ENCODE data around the gene ZNF543.
A peak's percentile ranks its signal among the peaks of the same experiment; 100 is the strongest.

ZNF543 gene

DNA sequence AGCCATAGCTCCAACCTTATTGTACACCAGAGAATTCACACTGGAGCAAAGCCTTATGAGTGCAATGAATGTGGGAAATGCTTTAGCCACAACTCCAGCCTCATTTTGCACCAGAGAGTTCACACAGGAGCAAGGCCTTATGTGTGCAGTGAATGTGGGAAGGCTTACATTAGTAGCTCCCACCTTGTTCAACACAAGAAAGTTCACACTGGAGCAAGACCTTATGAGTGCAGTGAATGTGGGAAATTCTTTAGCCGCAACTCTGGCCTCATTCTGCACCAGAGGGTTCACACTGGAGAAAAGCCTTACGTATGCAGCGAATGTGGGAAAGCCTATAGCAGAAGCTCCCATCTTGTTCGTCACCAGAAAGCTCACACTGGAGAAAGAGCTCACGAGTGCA, 37.1 kb downstream of the ZNF543 start:
- TF ChIP-seq, protein P1, sequence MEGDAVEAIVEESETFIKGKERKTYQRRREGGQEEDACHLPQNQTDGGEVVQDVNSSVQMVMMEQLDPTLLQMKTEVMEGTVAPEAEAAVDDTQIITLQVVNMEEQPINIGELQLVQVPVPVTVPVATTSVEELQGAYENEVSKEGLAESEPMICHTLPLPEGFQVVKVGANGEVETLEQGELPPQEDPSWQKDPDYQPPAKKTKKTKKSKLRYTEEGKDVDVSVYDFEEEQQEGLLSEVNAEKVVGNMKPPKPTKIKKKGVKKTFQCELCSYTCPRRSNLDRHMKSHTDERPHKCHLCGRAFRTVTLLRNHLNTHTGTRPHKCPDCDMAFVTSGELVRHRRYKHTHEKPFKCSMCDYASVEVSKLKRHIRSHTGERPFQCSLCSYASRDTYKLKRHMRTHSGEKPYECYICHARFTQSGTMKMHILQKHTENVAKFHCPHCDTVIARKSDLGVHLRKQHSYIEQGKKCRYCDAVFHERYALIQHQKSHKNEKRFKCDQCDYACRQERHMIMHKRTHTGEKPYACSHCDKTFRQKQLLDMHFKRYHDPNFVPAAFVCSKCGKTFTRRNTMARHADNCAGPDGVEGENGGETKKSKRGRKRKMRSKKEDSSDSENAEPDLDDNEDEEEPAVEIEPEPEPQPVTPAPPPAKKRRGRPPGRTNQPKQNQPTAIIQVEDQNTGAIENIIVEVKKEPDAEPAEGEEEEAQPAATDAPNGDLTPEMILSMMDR (IDR thresholded peaks at IDR 0.05; ENCODE audit: low read depth, low read length, missing control alignments), result no peak
- no peak overlapping the region for H3K4me3 ChIP-seq (replicated peaks; ENCODE audit: low read depth, low read length)

DNA sequence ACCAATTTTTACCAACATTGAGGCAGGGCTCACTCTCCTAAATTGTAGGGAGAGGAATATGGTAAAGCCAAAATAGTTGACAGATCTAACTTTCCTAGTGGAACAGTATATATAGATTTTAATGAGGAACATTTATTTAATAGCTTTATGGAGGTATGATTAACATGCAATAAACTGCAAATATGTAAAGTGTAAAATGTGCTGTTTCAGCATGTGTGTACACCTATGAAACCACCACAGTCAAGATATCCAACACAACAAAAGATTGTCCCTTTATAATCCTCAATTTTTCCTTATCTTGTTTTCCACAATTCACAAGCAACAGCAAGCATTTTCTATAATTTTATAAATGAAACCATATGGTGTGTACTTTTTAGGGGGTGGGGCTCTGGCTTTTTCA, 39.0 kb downstream of the ZNF543 start:
- DNase-seq (ENCODE audit: extremely low read depth, low read depth), result no peak
- TF ChIP-seq, protein P1 (IDR thresholded peaks at IDR 0.05; ENCODE audit: low read depth, low read length, missing control alignments), result no peak
- no peak overlapping the region for H3K4me3 ChIP-seq (replicated peaks; ENCODE audit: low read depth, low read length)

More for the DNA sequence above, 37.1 kb downstream of the ZNF543 start:
- no peak for DNase-seq (ENCODE audit: extremely low read depth, low read depth)

DNA sequence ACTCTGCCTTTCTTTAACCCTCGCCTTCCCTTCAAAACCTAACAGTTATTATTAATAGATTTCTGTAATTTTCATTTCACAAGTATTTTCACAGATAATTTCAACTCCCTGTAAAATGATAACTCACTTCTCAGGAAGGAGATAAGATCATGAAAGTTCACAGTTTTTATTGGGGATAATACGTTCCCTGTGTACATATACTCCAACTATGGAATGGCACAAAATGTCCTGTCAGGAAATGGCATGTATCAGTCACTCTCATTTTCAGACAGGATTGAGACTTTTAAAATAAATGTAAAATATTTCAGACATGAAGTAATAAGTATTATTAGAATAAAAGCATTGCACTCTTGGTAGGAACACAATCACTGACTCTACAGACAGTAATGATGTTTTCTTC, 42.1 kb downstream of the ZNF543 start:
- TF ChIP-seq, protein P1 (IDR thresholded peaks at IDR 0.05; ENCODE audit: low read depth, low read length, missing control alignments), result no peak
- H3K4me3 ChIP-seq (replicated peaks; ENCODE audit: low read depth, low read length), result peak overlapping the region; percentile 63
- no peak for DNase-seq (ENCODE audit: extremely low read depth, low read depth)

DNA sequence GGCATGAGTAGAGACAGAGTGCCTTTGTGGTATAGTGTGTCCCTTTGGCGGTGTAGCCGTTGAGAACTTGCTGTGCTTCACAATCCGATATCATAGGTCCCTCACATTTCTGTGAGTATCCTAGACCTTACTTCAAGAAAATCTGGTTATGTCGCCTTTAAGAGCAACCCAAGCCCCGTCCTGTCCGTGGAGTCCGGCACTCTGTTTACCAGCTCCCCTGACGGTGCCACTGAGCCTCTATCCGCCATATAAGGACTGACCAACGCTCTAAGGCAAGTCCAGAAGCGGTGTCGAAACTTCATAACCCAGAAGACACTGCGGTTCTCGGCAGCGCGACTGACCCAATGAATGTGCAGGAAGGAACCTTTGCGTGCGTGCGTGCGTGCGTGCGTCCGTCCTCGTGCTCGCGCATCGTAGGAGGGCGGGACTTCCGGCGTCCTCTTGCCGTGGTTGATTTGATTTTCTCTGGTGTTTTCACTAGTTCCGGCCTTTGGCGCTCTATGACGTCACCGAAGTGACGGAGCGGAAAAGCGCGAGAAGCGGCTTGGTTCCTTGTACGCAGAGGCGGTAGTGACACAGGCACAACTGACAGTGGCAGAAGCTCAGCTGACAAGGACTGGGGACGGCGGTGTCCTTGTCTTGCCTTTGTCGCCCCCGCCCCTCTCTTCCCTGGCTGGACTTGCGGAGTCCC, 42.9 kb downstream of the ZNF543 start, which contains the start of the genes TRAPPC2B and ZNF547:
Gene TRAPPC2B (plus strand): TSS at position 555 of the 691 bp plus-strand sequence. CDS start 1,283 bp downstream, outside the sequence.
Gene ZNF547 (plus strand): TSS at position 555 of the 691 bp plus-strand sequence. CDS start 5,005 bp downstream, outside the sequence.
- peak within 1 kb of the TSS; percentile 63 for H3K4me3 ChIP-seq (replicated peaks; ENCODE audit: low read depth, low read length)
- TF ChIP-seq, protein P1 (IDR thresholded peaks at IDR 0.05; ENCODE audit: low read depth, low read length, missing control alignments), result no peak
- DNase-seq (ENCODE audit: extremely low read depth, low read depth), result peak; percentile 98

DNA sequence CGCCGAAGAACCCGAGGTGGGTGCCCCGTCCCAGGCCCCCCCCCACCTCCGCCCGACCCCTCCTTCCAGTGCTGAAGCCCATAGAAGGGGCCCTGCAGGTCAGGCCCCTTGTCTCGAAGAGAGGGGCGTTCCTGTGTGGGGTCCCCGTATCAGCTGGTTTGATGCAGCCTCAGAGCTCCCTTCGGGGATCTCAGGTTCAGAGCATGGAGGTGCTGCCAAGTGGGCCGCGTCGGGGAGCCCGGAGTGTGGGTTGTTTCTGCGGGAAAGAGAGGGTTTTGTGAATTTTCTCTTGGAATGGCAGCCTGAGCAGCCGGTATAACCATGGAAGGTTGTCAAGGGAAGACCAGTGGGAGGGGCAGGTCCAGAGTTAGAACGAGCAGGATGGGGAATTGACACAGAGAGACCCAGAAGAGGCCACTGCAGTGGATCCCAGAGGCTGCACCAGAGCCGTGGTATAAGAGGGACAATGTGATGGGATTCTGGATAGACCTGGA, 43.5 kb downstream of the ZNF543 start:
- no peak for DNase-seq (ENCODE audit: extremely low read depth, low read depth)
- TF ChIP-seq, protein P1 (IDR thresholded peaks at IDR 0.05; ENCODE audit: low read depth, low read length, missing control alignments), result no peak
- H3K4me3 ChIP-seq (replicated peaks; ENCODE audit: low read depth, low read length), result peak overlapping the region; percentile 63

DNA sequence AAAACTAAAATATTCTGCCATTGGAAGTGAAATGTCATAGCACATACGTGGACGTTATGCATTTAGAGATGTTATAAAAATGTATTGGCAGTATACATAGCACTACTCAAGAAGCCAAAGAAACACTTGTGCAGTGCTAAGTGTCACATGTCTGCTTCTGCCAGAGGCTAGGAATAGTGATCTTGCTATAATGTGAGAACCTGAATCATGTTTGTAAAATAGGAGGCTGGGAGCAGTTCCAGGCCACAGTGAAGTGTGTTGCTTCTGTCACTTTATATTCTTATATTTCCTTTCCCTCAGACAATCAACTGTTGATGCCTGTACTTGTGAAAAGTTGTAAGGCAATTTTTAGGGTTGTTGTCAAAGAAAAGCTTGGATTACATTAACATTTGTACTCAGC, 46.5 kb downstream of the ZNF543 start:
- DNase-seq (ENCODE audit: extremely low read depth, low read depth), result no peak
- TF ChIP-seq, protein P1 (IDR thresholded peaks at IDR 0.05; ENCODE audit: low read depth, low read length, missing control alignments), result no peak
- no peak overlapping the region for H3K4me3 ChIP-seq (replicated peaks; ENCODE audit: low read depth, low read length)
